GM19452 (cell line): ENCODE measurements around the gene STX7.
"Not testable (repeated sequence)": the region's sequence is repeated elsewhere in the genome, so short reads cannot be mapped to it uniquely, and the experiment has no call there.

Experiments
- ATAC-seq: cut with Tn5 transposase; IDR thresholded peaks from one replicate; pipeline ENCODE4 v1.9.1; 2021; ENCODE audit not compliant: unreplicated experiment

The STX7 gene

GRCh38 chr6:132512638-132513632 lies at the start of gene STX7:
Gene STX7, minus strand, starts transcription at chr6:132513116. Its CDS starts 9,586 bp downstream, at chr6:132503530.
- ATAC-seq, result peak; percentile 91

GRCh38 chr6:132560087-132560486 lies 47.2 kb upstream of the STX7 start:
- not testable (repeated sequence) for ATAC-seq

DNA sequence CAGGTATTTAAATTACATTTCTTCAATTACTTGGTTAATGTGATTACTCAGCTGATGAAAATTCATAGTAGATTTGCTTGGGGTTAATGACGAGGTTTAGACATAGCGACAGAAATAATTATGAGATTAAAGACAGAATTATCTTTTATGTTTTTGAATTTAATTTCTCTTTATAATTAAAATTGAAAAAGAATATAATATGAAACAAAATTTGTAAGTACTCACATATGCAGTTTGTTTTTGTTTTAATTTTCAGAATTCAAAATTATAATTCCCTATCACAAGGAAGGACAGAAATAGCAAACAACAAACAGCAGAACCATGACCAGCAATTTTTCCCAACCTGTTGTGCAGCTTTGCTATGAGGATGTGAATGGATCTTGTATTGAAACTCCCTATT lies 39.5 kb upstream of the STX7 start, which contains the start of gene TAAR8:
TAAR8 (plus strand) TSS at position 301 of the 400 bp plus-strand sequence; CDS start at position 322, 21 bp downstream.
- no peak for ATAC-seq

GRCh38 chr6:132551214-132551613 lies 38.3 kb upstream of the STX7 start:
- no peak for ATAC-seq

GRCh38 chr6:132548746-132549463 lies 36.0 kb upstream of the STX7 start:
- ATAC-seq, result no peak

- no peak for ATAC-seq
These were observed 31.9 kb upstream of the STX7 start for GRCh38 chr6:132544826-132545225.

DNA sequence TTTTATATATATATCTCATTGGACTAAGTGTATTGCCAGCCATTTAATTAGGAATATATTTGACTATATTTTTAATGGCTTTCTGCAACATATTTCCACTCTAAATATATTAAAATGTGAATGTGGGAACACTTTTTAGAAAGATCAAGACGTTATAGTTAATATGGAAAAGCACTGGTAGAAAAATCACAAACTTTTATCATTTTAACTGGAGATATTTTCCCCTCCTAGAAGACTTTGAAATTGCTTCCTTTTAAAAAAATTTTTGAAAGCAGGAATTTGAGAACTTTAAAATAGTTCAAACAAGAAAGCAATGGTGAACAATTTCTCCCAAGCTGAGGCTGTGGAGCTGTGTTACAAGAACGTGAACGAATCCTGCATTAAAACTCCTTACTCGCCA lies 25.1 kb upstream of the STX7 start, which contains the start of gene TAAR9:
TAAR9 (plus strand) TSS at position 301 of the 400 bp plus-strand sequence; CDS start at position 314, 13 bp downstream.
- ATAC-seq, result no peak

DNA sequence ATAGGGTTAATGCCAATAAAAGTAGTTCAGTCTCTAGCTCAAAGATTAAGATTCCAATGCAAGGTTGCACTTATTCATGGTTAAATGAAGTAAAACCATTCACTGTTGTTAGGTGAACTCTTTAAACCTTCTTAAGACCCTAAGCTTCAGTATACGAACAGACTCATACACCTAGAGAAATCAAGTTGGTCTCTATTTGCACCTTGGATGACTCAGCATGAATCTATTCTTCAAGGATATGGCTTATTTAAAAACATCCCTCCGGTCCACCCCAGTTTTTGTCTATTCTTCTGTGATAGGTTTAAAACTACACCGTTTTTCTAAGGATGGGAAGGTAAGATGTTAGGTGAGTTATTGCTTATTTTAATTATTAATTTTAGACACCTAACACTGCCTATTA lies 24.2 kb upstream of the STX7 start:
- ATAC-seq, result no peak

GRCh38 chr6:132534546-132534945 lies 21.6 kb upstream of the STX7 start:
- not testable (repeated sequence) for ATAC-seq

DNA sequence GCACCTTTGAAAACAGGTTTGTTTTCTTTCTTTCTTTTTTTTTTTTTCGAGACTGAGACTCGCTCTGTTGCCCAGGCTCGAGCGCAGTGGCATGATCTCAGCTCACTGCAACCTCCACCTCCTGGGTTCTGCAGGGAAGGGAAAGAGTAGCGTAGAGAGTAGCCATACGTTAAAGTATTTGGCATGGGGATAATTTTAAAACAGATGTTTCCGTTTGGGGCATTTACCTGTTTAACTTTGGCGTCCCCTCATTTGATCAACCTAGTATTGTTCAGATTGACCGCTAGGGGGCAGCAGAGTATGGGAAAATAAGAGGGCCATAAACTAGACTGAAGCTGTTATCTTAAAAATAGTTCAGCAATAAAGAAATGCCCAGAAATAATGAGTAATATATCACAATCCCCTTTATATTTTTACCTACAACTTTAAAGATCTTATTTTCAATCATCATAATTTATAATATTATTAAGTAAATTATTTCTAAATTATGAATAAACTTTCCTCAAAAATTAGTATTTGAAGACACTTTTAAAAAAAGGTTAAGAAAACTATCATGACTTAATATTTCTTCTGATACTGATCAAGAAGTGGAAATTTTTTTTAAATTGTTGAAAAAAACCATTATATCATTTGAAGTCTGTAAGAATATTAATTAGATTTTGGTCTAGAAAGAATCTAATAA lies 17.5 kb upstream of the STX7 start:
- peak; percentile 92 for ATAC-seq

DNA sequence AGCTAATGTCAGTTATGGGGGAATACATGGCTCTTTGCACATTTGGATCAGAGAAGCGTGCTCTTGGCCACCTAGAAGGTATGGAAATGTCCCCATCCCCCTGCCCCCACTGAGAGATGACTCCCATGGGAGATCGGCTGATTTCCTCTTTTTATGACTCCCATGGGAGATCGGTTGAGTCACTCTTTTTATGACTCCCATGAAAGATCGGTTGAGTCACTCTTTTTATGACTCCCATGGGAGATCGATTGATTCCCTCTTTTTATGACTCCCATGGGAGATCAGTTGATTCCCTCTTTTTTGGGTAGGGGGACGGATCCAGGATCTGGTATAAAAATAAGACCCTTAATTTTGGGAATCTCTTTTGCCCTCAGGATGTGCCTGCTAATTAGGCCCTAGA lies 14.9 kb upstream of the STX7 start:
- no peak for ATAC-seq

- ATAC-seq, result no peak
These were observed 13.5 kb upstream of the STX7 start for GRCh38 chr6:132526461-132526860.

- no peak for ATAC-seq
These were observed 12.9 kb upstream of the STX7 start for GRCh38 chr6:132525866-132526265.

GRCh38 chr6:132524646-132525045 lies 11.7 kb upstream of the STX7 start:
- ATAC-seq, result no peak

- no peak for ATAC-seq
These were observed 8.0 kb upstream of the STX7 start for GRCh38 chr6:132520953-132521352.

DNA sequence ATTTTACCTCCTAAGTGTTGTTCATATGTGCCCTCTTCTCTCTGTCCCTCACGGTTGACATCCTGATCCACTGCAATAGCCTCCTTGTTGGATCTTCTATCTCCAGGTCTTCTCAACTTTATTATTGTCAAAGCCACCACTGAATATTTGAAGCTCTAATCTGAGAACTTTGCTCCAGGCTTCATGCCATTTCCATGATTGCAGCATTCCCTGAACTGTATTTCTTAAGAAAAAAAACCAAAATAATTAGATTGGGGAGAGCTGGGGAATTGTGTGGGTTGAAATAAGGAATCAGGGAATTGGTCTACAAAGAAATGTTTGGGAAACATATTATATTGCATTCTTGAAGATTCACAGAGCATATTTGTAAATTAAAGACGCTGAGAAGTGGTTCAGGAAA lies 2.5 kb upstream of the STX7 start:
- ATAC-seq, result no peak

DNA sequence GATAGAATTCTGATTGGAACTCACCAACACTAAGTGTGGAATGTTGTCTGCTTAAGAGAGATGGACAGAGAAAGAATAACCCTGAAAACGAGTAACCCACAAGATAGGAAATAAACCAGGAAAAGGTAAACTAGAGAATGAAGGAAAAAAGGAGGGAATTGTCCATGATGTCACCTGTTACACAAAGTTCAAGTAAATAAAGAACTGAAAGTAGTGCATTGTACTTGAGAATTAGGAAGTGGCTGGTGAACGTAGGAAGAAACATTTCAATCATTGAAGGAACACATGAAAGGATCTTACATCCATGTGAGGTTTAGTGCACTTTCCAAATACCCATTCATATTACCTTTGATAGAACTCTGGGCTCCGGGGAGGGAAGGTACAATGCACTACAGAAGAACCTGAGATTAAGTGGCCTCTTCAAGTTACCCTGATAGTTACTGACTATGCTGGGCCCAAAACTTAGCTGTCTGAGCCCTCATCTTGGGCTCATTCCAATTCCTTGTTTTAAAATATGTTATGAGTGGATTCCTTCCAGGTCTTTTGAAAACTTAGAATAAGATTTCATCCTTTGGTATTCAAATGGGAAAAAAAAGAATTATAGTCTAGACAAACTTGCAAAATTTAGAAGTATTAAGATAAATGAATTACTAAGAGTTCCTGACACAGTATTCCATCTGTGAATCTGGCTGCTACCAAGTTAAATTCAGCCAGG lies 1.1 kb upstream of the STX7 start:
- no peak for ATAC-seq

- no peak for ATAC-seq
These were observed 626 bp downstream of the STX7 start for GRCh38 chr6:132512342-132512637.

GRCh38 chr6:132511831-132512220 lies 1.1 kb downstream of the STX7 start:
- ATAC-seq, result no peak

GRCh38 chr6:132511210-132511830 lies 1.6 kb downstream of the STX7 start:
- ATAC-seq, result no peak
